HCT116 (cell line): ENCODE results near the gene PLRG1. TPM values are rescaled to one million over a fixed set of nuclear protein-coding genes. Genes with fewer than 3 reads are reported as not detected.

ENCODE experiments used
- ATAC-seq: fragments of 200-7000 bp; cut with Tn5 transposase; 2 replicates; pipeline ENCODE4 v1.9.1; 2020; ENCODE audit warnings: mild to moderate bottlenecking, moderate library complexity
- BruUV-seq: library from RNA; stranded (reverse); fragments of 400-500 nt; replicated peaks from 2 replicates; lab custom pipeline; 2021; lab: Mats Ljungman, UMichigan
- CTCF ChIA-PET: fragments of 300-600 bp; sonication (Branson Sonifier 250); formaldehyde crosslinking; loops from one replicate; lab custom pipeline; 2021; ENCODE audit warnings: antibody characterized with exemption; lab: Charles Lee
- POLR2A ChIA-PET: fragments of 300-600, 350-600 bp; sonication (Branson Sonifier 250); formaldehyde crosslinking; loops from one replicate; lab custom pipeline; 2021; ENCODE audit warnings: antibody characterized with exemption; lab: Charles Lee
- RAD21 ChIA-PET, 2 experiments: fragments of 300-600 bp; sonication (Branson Sonifier 250); formaldehyde crosslinking; loops; one replicate each; lab custom pipeline; 2023; ENCODE audit warnings: low total read pairs in 2 of 2; ENCODE audit not compliant: uncharacterized antibody in 2 of 2, unreplicated experiment in 2 of 2, low non-redundant PET in 1 of 2; lab: Charles Lee
- DNase-seq: peaks from one replicate; pipeline ENCODE4 v3.0.0-alpha.2; 2010; ENCODE audit warnings: low read depth, low spot score
- H2AFZ ChIP-seq: fragments of 200-600 bp; shearing (Covaris generic), sonication (generic); 2 replicates; pipeline ENCODE4 v1.6.1; 2017; ENCODE audit warnings: low read depth, mixed run types, mixed read lengths, antibody characterized with exemption, low read length; ENCODE audit not compliant: poor library complexity, severe bottlenecking
- H3K27ac ChIP-seq: 2 replicates; pipeline ENCODE4 v1.5.1; 2012; ENCODE audit warnings: low read depth, low read length
- H3K27me3 ChIP-seq: fragments of 200-600 bp; sonication (generic); 2 replicates; pipeline ENCODE4 v1.6.1; 2016; ENCODE audit warnings: mixed run types, low read length, mixed read lengths; ENCODE audit not compliant: insufficient read depth
- H3K36me3 ChIP-seq, 2 experiments: fragments of 200-500 bp in 1 of 2; fragments of 200-600 bp in 1 of 2; sonication (Bioruptor generic) in 1 of 2; sonication (generic) in 1 of 2; 2 replicates each; pipeline versions ENCODE4 v1.5.1 to v1.6.1; 2014 to 2016; ENCODE audit warnings: low read length in 2 of 2, inconsistent platforms in 1 of 2, mixed read lengths in 1 of 2, mixed run types in 1 of 2; ENCODE audit not compliant: insufficient read depth in 2 of 2, control insufficient read depth in 1 of 2
- H3K4me1 ChIP-seq, 2 experiments: fragments of 200-600 bp in 1 of 2; sonication (generic) in 1 of 2; 2 replicates each; pipeline versions ENCODE4 v1.5.1 to v1.6.1; 2012 to 2017; ENCODE audit warnings: low read length in 2 of 2, inconsistent platforms in 1 of 2, mild to moderate bottlenecking in 1 of 2, mixed read lengths in 1 of 2, mixed run types in 1 of 2, moderate library complexity in 1 of 2; ENCODE audit not compliant: insufficient read depth in 2 of 2, control insufficient read depth in 1 of 2
- H3K4me2 ChIP-seq: fragments of 200-600 bp; sonication (generic); 2 replicates; pipeline ENCODE4 v1.6.1; 2017; ENCODE audit warnings: mixed run types, low read length, mixed read lengths
- H3K4me3 ChIP-seq, 2 experiments: fragments of 200-600 bp in 1 of 2; sonication (generic) in 1 of 2; replicated peaks in 1 of 2; 2 replicates each; pipeline ENCODE4 v1.5.1; 2011 to 2016; ENCODE audit warnings: low read length in 2 of 2, control low read depth in 1 of 2, low read depth in 1 of 2, mild to moderate bottlenecking in 1 of 2, mixed read lengths in 1 of 2, mixed run types in 1 of 2
- H3K79me2 ChIP-seq: fragments of 200-600 bp; sonication (generic); 2 replicates; pipeline ENCODE4 v1.6.1; 2017; ENCODE audit warnings: mild to moderate bottlenecking, mixed run types, low read length, moderate library complexity, mixed read lengths; ENCODE audit not compliant: insufficient read depth
- H3K9ac ChIP-seq: fragments of 200-600 bp; sonication (generic); 2 replicates; pipeline ENCODE4 v1.6.1; 2016; ENCODE audit warnings: low read length, mixed read lengths
- H3K9me2 ChIP-seq: fragments of 200-600 bp; sonication (generic), shearing (Covaris generic); 2 replicates; pipeline ENCODE4 v1.6.1; 2017; ENCODE audit warnings: mixed run types, mild to moderate bottlenecking, moderate library complexity; ENCODE audit not compliant: insufficient read depth
- H3K9me3 ChIP-seq, 2 experiments: fragments of 200-500 bp in 1 of 2; fragments of 200-600 bp in 1 of 2; sonication (Bioruptor generic) in 1 of 2; sonication (generic) in 1 of 2; 2 replicates each; pipeline ENCODE4 v1.6.1; 2014 to 2017; ENCODE audit warnings: low read length in 2 of 2, mixed read lengths in 2 of 2, inconsistent platforms in 1 of 2, low read depth in 1 of 2, mild to moderate bottlenecking in 1 of 2, mixed run types in 1 of 2, moderate library complexity in 1 of 2; ENCODE audit not compliant: control insufficient read depth in 1 of 2, insufficient read depth in 1 of 2
- H4K20me1 ChIP-seq: fragments of 200-600 bp; sonication (generic), shearing (Covaris generic); 2 replicates; pipeline ENCODE4 v1.6.1; 2017; ENCODE audit warnings: mixed run types, mild to moderate bottlenecking, moderate library complexity; ENCODE audit not compliant: insufficient read depth
- CBX3 ChIP-seq: IDR thresholded peaks from 2 replicates; pipeline ENCODE4 v1.6.1; 2012; ENCODE audit warnings: low read depth
- EGR1 ChIP-seq: IDR thresholded peaks from 2 replicates; pipeline ENCODE4 v1.6.1; 2012; ENCODE audit warnings: low read depth
- ELF1 ChIP-seq: IDR thresholded peaks from 2 replicates; pipeline ENCODE4 v1.6.1; 2012; ENCODE audit warnings: low read depth, borderline replicate concordance
- EZH2phosphoT487 ChIP-seq: fragments of 200-600 bp; IDR thresholded peaks from 2 replicates; pipeline ENCODE4 v1.6.1; 2018; ENCODE audit warnings: antibody characterized with exemption, borderline replicate concordance
- FOSL1 ChIP-seq: IDR thresholded peaks from 2 replicates; pipeline ENCODE4 v1.6.1; 2012; ENCODE audit warnings: low read depth
- POLR2AphosphoS5 ChIP-seq: IDR thresholded peaks from 2 replicates; pipeline ENCODE4 v1.6.1; 2011; ENCODE audit warnings: mild to moderate bottlenecking, low read depth, low read length, moderate library complexity
- RAD21 ChIP-seq: IDR thresholded peaks from 2 replicates; pipeline ENCODE4 v1.6.1; 2012; ENCODE audit warnings: low read depth, mild to moderate bottlenecking
- REST ChIP-seq: IDR thresholded peaks from 2 replicates; pipeline ENCODE4 v1.6.1; 2012; ENCODE audit warnings: low read depth
- SIN3A ChIP-seq: IDR thresholded peaks from 2 replicates; pipeline ENCODE4 v1.6.1; 2012; ENCODE audit warnings: low read depth
- SP1 ChIP-seq: IDR thresholded peaks from 2 replicates; pipeline ENCODE4 v1.6.1; 2012; ENCODE audit warnings: low read depth
- SRF ChIP-seq: IDR thresholded peaks from 2 replicates; pipeline ENCODE4 v1.6.1; 2012; ENCODE audit warnings: low read depth
- YY1 ChIP-seq: IDR thresholded peaks from 2 replicates; pipeline ENCODE4 v1.6.1; 2011; ENCODE audit warnings: low read length, low read depth, moderate library complexity, mild to moderate bottlenecking; ENCODE audit not compliant: insufficient replicate concordance; ENCODE audit errors: extremely low read depth
- ZBTB33 ChIP-seq: IDR thresholded peaks from 2 replicates; pipeline ENCODE4 v1.6.1; 2011; ENCODE audit warnings: mild to moderate bottlenecking, low read length, moderate library complexity; ENCODE audit not compliant: insufficient replicate concordance; ENCODE audit errors: extremely low read depth
- ZNF274 ChIP-seq: fragments of 200-500 bp; sonication (Bioruptor generic); IDR thresholded peaks from 2 replicates; pipeline ENCODE4 v1.6.1; 2014; ENCODE audit warnings: mild to moderate bottlenecking, low read depth, low read length, inconsistent platforms
- intact Hi-C: fragments of 100-400 bp; cut with micrococcal nuclease; formaldehyde crosslinking; loops from 2 replicates; pipeline ENCODE4 v1.10.0; 2022
- total RNA-seq: library from RNA; stranded (reverse); gene quantifications from one replicate; pipeline ENCODE4 v1.2.1, GENCODE V29; 2021; ENCODE audit not compliant: unreplicated experiment
- TF ChIP-seq, protein P1 (sequence below), 3 experiments: fragments of 200-600 bp in 1 of 3; sonication (generic) in 1 of 3; IDR thresholded peaks in 2 of 3; conservative IDR thresholded peaks in 1 of 3; 2 replicates each; pipeline ENCODE4 v1.5.1; 2012 to 2017; ENCODE audit warnings: low read depth in 2 of 3, low read length in 2 of 3, antibody characterized with exemption in 1 of 3, borderline replicate concordance in 1 of 3, control low read depth in 1 of 3, mild to moderate bottlenecking in 1 of 3, mixed read lengths in 1 of 3, mixed run types in 1 of 3, moderate library complexity in 1 of 3; ENCODE audit not compliant: insufficient read depth in 1 of 3

The PLRG1 gene
- total RNA-seq, 1 experiment from 2014 or later: 141 TPM

DNA sequence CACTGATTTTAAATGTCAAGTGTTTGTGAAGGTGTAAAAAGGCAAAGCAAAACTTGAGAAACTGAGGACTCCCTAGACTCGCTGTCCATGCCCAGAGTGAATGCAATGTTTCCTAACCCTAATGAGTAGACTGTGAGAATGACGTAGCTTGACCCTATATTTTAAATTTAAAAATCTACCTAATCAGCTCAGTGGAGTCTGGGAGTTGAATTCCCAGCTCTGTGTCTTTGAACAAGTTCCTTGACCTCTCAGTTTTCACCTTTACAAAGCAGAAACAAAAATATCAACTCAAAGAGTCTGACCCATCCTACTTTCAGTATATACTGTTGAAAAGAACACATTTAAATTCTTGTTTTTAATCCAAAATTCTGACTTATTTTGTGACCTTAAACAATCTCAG is 38.0 kb upstream of the PLRG1 start:
- TF ChIP-seq ZBTB33 (no peak), SP1 (no peak), FOSL1 (no peak), SIN3A (no peak), REST (no peak), YY1 (no peak), RAD21 (no peak), ELF1 (no peak), EZH2phosphoT487 (no peak), EGR1 (no peak), CBX3 (no peak), SRF (no peak), ZNF274 (no peak), POLR2AphosphoS5 (no peak)
- TF ChIP-seq, protein P1, sequence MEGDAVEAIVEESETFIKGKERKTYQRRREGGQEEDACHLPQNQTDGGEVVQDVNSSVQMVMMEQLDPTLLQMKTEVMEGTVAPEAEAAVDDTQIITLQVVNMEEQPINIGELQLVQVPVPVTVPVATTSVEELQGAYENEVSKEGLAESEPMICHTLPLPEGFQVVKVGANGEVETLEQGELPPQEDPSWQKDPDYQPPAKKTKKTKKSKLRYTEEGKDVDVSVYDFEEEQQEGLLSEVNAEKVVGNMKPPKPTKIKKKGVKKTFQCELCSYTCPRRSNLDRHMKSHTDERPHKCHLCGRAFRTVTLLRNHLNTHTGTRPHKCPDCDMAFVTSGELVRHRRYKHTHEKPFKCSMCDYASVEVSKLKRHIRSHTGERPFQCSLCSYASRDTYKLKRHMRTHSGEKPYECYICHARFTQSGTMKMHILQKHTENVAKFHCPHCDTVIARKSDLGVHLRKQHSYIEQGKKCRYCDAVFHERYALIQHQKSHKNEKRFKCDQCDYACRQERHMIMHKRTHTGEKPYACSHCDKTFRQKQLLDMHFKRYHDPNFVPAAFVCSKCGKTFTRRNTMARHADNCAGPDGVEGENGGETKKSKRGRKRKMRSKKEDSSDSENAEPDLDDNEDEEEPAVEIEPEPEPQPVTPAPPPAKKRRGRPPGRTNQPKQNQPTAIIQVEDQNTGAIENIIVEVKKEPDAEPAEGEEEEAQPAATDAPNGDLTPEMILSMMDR (IDR thresholded peaks at IDR 0.05 in 2 of 3, conservative IDR thresholded peaks at IDR 0.05 in 1 of 3; ENCODE audit: borderline replicate concordance in 1 of 3, insufficient read depth in 1 of 3, low read depth in 2 of 3, low read length in 2 of 3): no peak
- Histone ChIP-seq H3K4me3 (no peak overlapping the region), H2AFZ (no peak overlapping the region), H4K20me1 (no peaks in the 10 kb centered on the region), H3K4me2 (no peak overlapping the region), H3K9me3 (no peaks in the 10 kb centered on the region), H3K27me3 (no peaks in the 10 kb centered on the region), H3K9ac (no peak overlapping the region), H3K4me1 (no peaks in the 10 kb centered on the region), H3K79me2 (no peaks in the 10 kb centered on the region), H3K36me3 (no peaks in the 10 kb centered on the region), H3K9me2 (no peaks in the 10 kb centered on the region), H3K27ac (no peak overlapping the region)
- POLR2A ChIA-PET: no interaction called here
- ATAC-seq (no peak), DNase-seq (no peak)
- intact Hi-C loops: no loop called here
- RAD21 ChIA-PET: no interaction called here
- CTCF ChIA-PET: interaction anchor here (2.3 kb wide), 1 partner anchor 30 kb away, joined by 8 read pairs; no protein-coding TSS in a partner anchor
- BruUV-seq: no TSS peak
